GM19468 (cell line): ENCODE results near the gene COL6A6.
"Not testable (repeated sequence)": the region's sequence is repeated elsewhere in the genome, so short reads cannot be mapped to it uniquely, and the experiment has no call there.

ENCODE experiments used
- ATAC-seq: cut with Tn5 transposase; IDR thresholded peaks from one replicate; pipeline ENCODE4 v1.9.1; 2021; ENCODE audit warnings: mild to moderate bottlenecking, moderate library complexity, moderate number of reproducible peaks; ENCODE audit not compliant: unreplicated experiment; ENCODE audit errors: extremely low read depth

The COL6A6 gene

GRCh38 chr3:130533247-130533646, 16.3 kb downstream of the COL6A6 start:
- ATAC-seq = no peak

DNA sequence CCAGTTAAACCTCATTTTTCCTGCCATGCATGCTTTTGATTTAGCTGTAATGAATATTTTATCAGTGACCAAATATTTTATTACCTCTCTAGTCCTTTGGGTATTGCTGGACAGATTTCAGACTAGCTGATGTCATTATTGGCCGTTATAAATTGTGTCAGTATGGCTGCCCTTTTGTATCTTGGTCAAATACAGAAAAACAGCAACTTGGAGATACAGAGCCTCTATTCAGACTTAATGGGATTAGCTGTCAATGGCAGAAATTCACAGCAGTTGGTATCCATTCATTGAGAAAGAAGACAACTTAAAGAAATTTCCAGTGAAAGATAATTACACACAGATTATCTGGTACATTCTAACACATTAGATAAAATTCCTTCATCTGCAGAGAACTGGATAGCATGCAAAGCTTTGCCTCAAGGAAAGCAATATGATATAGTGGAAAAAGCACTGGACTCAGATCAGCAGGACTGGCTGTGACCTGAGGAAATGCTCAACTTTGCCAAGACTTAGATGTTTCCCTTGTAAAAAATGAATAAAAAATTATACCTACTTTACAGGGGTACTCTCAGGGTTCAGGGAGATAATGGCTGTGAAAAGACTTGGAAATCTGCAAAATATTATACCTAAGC, 20.8 kb downstream of the COL6A6 start:
- ATAC-seq = no peak

DNA sequence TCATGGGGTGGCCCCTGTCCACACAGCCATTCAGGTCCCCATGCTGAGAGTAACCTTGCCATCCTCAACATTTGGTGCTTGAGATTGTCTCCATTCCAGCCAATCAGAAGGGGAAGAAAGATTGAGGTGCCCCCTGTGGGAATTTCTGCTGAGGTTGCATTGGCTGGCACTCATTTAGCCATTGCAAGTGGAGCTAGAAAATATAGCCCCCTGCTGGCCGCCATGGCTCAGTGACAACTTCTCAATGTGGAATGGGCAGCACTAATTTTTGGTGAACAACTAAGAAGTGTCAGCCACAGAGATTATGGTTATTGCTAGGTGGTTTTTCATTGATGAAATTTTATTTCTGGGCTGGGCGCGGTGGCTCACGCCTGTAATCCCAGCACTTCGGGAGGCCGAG, 22.0 kb downstream of the COL6A6 start:
- ATAC-seq = no peak

DNA sequence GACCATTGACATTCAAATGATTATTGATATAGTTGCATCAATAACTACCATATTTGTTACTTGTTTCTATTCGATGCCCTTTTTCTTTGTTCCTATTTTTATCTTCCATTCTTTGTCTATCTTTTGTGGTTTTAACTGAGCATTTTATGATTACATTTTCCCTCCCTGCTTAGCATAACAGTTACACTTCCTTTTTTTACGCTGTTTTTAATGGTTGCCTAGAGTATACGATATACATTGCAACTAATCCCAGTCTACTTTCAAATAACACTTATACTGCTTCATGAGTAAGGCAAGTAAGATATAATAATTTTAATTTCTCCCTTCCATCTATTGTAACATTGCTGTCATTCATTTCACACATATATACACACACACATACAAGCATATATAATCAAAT, 26.3 kb downstream of the COL6A6 start:
- ATAC-seq = no peak

GRCh38 chr3:130546920-130547679, 30.1 kb downstream of the COL6A6 start:
- ATAC-seq = no peak

GRCh38 chr3:130547680-130548065, 30.7 kb downstream of the COL6A6 start:
- ATAC-seq = not testable (repeated sequence)

- no peak for ATAC-seq
Measured at GRCh38 chr3:130548356-130548755, 31.4 kb downstream of the COL6A6 start.

- no peak for ATAC-seq
Measured at GRCh38 chr3:130557336-130558035, 40.5 kb downstream of the COL6A6 start.

GRCh38 chr3:130558366-130558765, 41.4 kb downstream of the COL6A6 start:
- ATAC-seq = no peak

- no peak for ATAC-seq
Measured at GRCh38 chr3:130565224-130565623, 48.2 kb downstream of the COL6A6 start.
